HepG2 (cell line): ENCODE results near the gene NDE1. TPM values are rescaled to one million over a fixed set of nuclear protein-coding genes. Genes with fewer than 3 reads are reported as not detected.

Experiments
- ATAC-seq: fragments of 200-7000 bp; cut with Tn5 transposase; 3 replicates; pipeline ENCODE4 v1.9.1; 2020; ENCODE audit warnings: mild to moderate bottlenecking, moderate library complexity
- Bru-seq: library from RNA; stranded (reverse); fragments of 400-500 nt; gene quantifications from one replicate; lab custom pipeline; 2021; lab: Mats Ljungman, UMichigan
- BruChase-seq, 2 experiments: library from RNA; stranded (reverse); fragments of 400-500 nt; gene quantifications; one replicate each; lab custom pipeline; 2021; lab: Mats Ljungman, UMichigan
- BruUV-seq: library from RNA; stranded (reverse); fragments of 400-500 nt; replicated peaks from 2 replicates; lab custom pipeline; 2021; lab: Mats Ljungman, UMichigan
- CTCF ChIA-PET: fragments of 300-600 bp; formaldehyde crosslinking; extraction: SDS; loops from one replicate; lab custom pipeline; 2021; ENCODE audit warnings: low total read pairs, inconsistent platforms, low intra/inter-chr PET ratio; lab: Yijun Ruan, JAX
- POLR2A ChIA-PET: fragments of 350-600 bp; sonication (Branson Sonifier 250); formaldehyde crosslinking; loops from one replicate; lab custom pipeline; 2020; ENCODE audit warnings: antibody characterized with exemption, inconsistent platforms; lab: Yijun Ruan, JAX
- DNase-seq: peaks from one replicate; pipeline ENCODE4 v3.0.0-alpha.2; 2015; ENCODE audit warnings: low spot score
- FAIRE-seq: peaks from 3 replicates; lab custom pipeline; 2011; peaks lifted over from hg19 to GRCh38; lab: Jason Lieb, UNC
- H2AFZ ChIP-seq: one replicate; pipeline ENCODE4 v1.6.1; 2011; ENCODE audit warnings: low read length, inconsistent platforms
- H3K27ac ChIP-seq: fragments of 300-600 bp; 3 replicates; pipeline ENCODE4 v1.8.0; 2011; ENCODE audit warnings: mixed run types, mild to moderate bottlenecking, mixed read lengths, low read length, inconsistent platforms; ENCODE audit not compliant: insufficient read depth; ENCODE audit errors: extremely low read length
- H3K27me3 ChIP-seq, 2 experiments: fragments of 200-600 bp in 1 of 2; 2 replicates in 1 of 2; 3 replicates in 1 of 2; pipeline versions ENCODE4 v1.6.0 to v1.8.0; 2011; ENCODE audit warnings: low read length in 2 of 2, mild to moderate bottlenecking in 2 of 2, moderate library complexity in 2 of 2, inconsistent platforms in 1 of 2; ENCODE audit not compliant: insufficient read depth in 2 of 2, control insufficient read depth in 1 of 2
- H3K36me3 ChIP-seq, 2 experiments: fragments of 200-600 bp in 1 of 2; replicated peaks in 1 of 2; 2 replicates in 1 of 2; 3 replicates in 1 of 2; pipeline versions ENCODE4 v1.5.1 to v1.8.0; 2011; ENCODE audit warnings: low read length in 2 of 2, inconsistent platforms in 1 of 2; ENCODE audit not compliant: insufficient read depth in 2 of 2, control insufficient read depth in 1 of 2
- H3K4me1 ChIP-seq: 2 replicates; pipeline ENCODE4 v1.5.1; 2012; ENCODE audit warnings: low read length, inconsistent platforms; ENCODE audit not compliant: insufficient read depth
- H3K4me2 ChIP-seq: 2 replicates; pipeline ENCODE4 v1.6.0; 2011; ENCODE audit warnings: low read depth, low read length, inconsistent platforms
- H3K4me3 ChIP-seq, 3 experiments: fragments of 200-600 bp in 1 of 3; sonication (generic), shearing (Covaris generic) in 1 of 3; replicated peaks in 1 of 3; 2 replicates each; pipeline ENCODE4 v1.5.1; 2011 to 2016; ENCODE audit warnings: low read length in 3 of 3, inconsistent platforms in 2 of 3, low read depth in 2 of 3, mild to moderate bottlenecking in 2 of 3, control low read depth in 1 of 3, mixed read lengths in 1 of 3; ENCODE audit not compliant: insufficient read depth in 1 of 3
- H3K79me2 ChIP-seq: one replicate; pipeline ENCODE4 v1.6.1; 2011; ENCODE audit warnings: low read length, inconsistent platforms; ENCODE audit not compliant: insufficient read depth
- H3K9ac ChIP-seq: 2 replicates; pipeline ENCODE4 v1.6.0; 2011; ENCODE audit warnings: mild to moderate bottlenecking, low read depth, low read length, inconsistent platforms; ENCODE audit not compliant: insufficient read depth
- H3K9me3 ChIP-seq: 2 replicates; pipeline ENCODE4 v1.5.1; 2012; ENCODE audit warnings: mild to moderate bottlenecking, low read length
- H4K20me1 ChIP-seq: 2 replicates; pipeline ENCODE4 v1.6.0; 2011; ENCODE audit warnings: inconsistent platforms, mild to moderate bottlenecking, low read length, moderate library complexity; ENCODE audit not compliant: insufficient read depth
- GZF1 ChIP-seq: sonication (generic); formaldehyde crosslinking; IDR thresholded peaks from 2 replicates; pipeline ENCODE4 v1.5.1; 2020; ENCODE audit warnings: mild to moderate bottlenecking, missing genetic modification reagents
- KDM4B ChIP-seq: sonication (generic); formaldehyde crosslinking; IDR thresholded peaks from 2 replicates; pipeline ENCODE4 v1.4.0; 2020; ENCODE audit warnings: missing genetic modification reagents
- KLF12 ChIP-seq: sonication (generic); formaldehyde crosslinking; IDR thresholded peaks from 2 replicates; pipeline ENCODE4 v1.4.0; 2020; ENCODE audit warnings: missing genetic modification reagents, borderline replicate concordance
- MXD3 ChIP-seq: IDR thresholded peaks from 2 replicates; pipeline ENCODE4 v1.6.1; 2016; ENCODE audit warnings: mild to moderate bottlenecking, missing biosample characterization, missing genetic modification reagents
- POLR2AphosphoS5 ChIP-seq: IDR thresholded peaks from 2 replicates; pipeline ENCODE4 v1.6.1; 2012; ENCODE audit warnings: low read depth, low read length
- RXRB ChIP-seq: IDR thresholded peaks from 2 replicates; pipeline ENCODE4 v1.6.1; 2016; ENCODE audit warnings: borderline replicate concordance, missing genetic modification reagents, missing compliant biosample characterization
- SNAI1 ChIP-seq: sonication (generic); formaldehyde crosslinking; IDR thresholded peaks from 2 replicates; pipeline ENCODE4 v1.5.0; 2020; ENCODE audit warnings: mild to moderate bottlenecking, missing genetic modification reagents, borderline replicate concordance
- THAP9 ChIP-seq: sonication (generic); formaldehyde crosslinking; IDR thresholded peaks from 2 replicates; pipeline ENCODE4; 2020; ENCODE audit warnings: missing genetic modification reagents, mild to moderate bottlenecking, borderline replicate concordance
- THYN1 ChIP-seq: sonication (generic); formaldehyde crosslinking; IDR thresholded peaks from 2 replicates; pipeline ENCODE4 v1.8.1; 2023; ENCODE audit warnings: low read depth, mild to moderate bottlenecking, moderate library complexity, missing genetic modification reagents, borderline replicate concordance
- ZBTB25 ChIP-seq: IDR thresholded peaks from 2 replicates; pipeline ENCODE4 v1.6.1; 2018; ENCODE audit warnings: missing genetic modification reagents
- ZNF550 ChIP-seq: sonication (generic); formaldehyde crosslinking; IDR thresholded peaks from 2 replicates; pipeline ENCODE4 v1.4.0; 2020; ENCODE audit warnings: mild to moderate bottlenecking, missing genetic modification reagents, borderline replicate concordance
- ZNF891 ChIP-seq: sonication (generic); formaldehyde crosslinking; IDR thresholded peaks from 2 replicates; pipeline ENCODE4 v1.5.0; 2020; ENCODE audit warnings: mild to moderate bottlenecking, missing genetic modification reagents
- ZSCAN25 ChIP-seq: sonication (generic); formaldehyde crosslinking; IDR thresholded peaks from 2 replicates; pipeline ENCODE4 v1.8.0; 2022; ENCODE audit warnings: mild to moderate bottlenecking, missing genetic modification reagents
- WGBS: methylation state at CpG from one replicate; pipeline ENCODE4 v1.1.6; 2017; ENCODE audit warnings: low lambda C conversion rate; 5-methylcytosine and 5-hydroxymethylcytosine counted together
- in situ Hi-C: cut with HindIII; loops from 2 replicates; pipeline ENCODE4 v1.10.0; 2017; ENCODE audit warnings: low pct_unique_long_range_greater_than_20kb; ENCODE audit not compliant: extremely low pct_ligation_motif_present
- intact Hi-C: fragments of 100-400 bp; cut with micrococcal nuclease; formaldehyde crosslinking; loops from one replicate; pipeline ENCODE4 v1.10.0; 2022; ENCODE audit not compliant: unreplicated experiment
- long read RNA-seq, 2 experiments: library from RNA in 1 of 2; library from polyadenylated mRNA in 1 of 2; stranded (forward) in 1 of 2; unstranded in 1 of 2; transcript quantifications; one replicate each; pipeline ENCODE4 v2.0.0, GENCODE V29; 2019 to 2022
- polyA minus RNA-seq, 3 experiments: library from RNA; depleted of rRNA, polyadenylated mRNA; stranded (reverse); fragments of >200 nt; gene quantifications; 2 replicates each; pipeline ENCODE4 v1.2.3, GENCODE V29; 2011; ENCODE audit warnings: low replicate concordance in 1 of 3
- polyA plus RNA-seq, 8 experiments: library from polyadenylated mRNA; depleted of rRNA in 3 of 8; stranded (reverse) in 7 of 8; unstranded in 1 of 8; fragments of >200 nt; fragmentation: Illumina TruSeq in 4 of 8; extraction: Trizol in 4 of 8; gene quantifications; 2 replicates each; pipeline versions ENCODE4 v1.2.1 to v1.2.3, GENCODE V29; 2011 to 2016; ENCODE audit warnings: low read depth in 4 of 8, missing spikeins in 1 of 8, mixed read lengths in 1 of 8; ENCODE audit not compliant: insufficient read depth in 1 of 8
- total RNA-seq, 5 experiments: library from RNA; depleted of rRNA; stranded (reverse); fragments of >200 nt; fragmentation: Illumina TruSeq; extraction: Trizol; gene quantifications; 2 replicates each; pipeline ENCODE4 v1.2.3, GENCODE V29; 2016; ENCODE audit warnings: low read depth in 1 of 5

Gene NDE1
- 72.5 and 79.2 TPM in 2 replicates for total RNA-seq (2016; rRNA removed; fragmentation: Illumina TruSeq; extraction: Trizol)
- 47.5 and 49.3 TPM in 2 replicates for total RNA-seq (2016; cell fraction: cytosol; rRNA removed; fragmentation: Illumina TruSeq; extraction: Trizol; ENCODE audit: low read depth)
- total RNA-seq (2016; cell fraction: insoluble cytoplasmic fraction; rRNA removed; fragmentation: Illumina TruSeq; extraction: Trizol), result 69.0 and 72.8 TPM in 2 replicates
- total RNA-seq (2016; cell fraction: membrane; rRNA removed; fragmentation: Illumina TruSeq; extraction: Trizol), result 108 and 112 TPM in 2 replicates
- 36.9 and 40.9 TPM in 2 replicates for total RNA-seq (2016; cell fraction: nucleus; rRNA removed; fragmentation: Illumina TruSeq; extraction: Trizol)
- polyA plus RNA-seq (2011; rRNA removed), result 40.9 and 42.0 TPM in 2 replicates
- polyA plus RNA-seq (2011; cell fraction: cytosol; rRNA removed), result 55.5 and 55.6 TPM in 2 replicates
- polyA plus RNA-seq (2011; cell fraction: nucleus; rRNA removed), result 40.4 and 42.4 TPM in 2 replicates
- 51.9 and 69.8 TPM in 2 replicates for polyA plus RNA-seq (2012)
- polyA plus RNA-seq (2016; cell fraction: cytosol; fragmentation: Illumina TruSeq; extraction: Trizol; ENCODE audit: low read depth), result 33.1 and 37.3 TPM in 2 replicates
- polyA plus RNA-seq (2016; cell fraction: insoluble cytoplasmic fraction; fragmentation: Illumina TruSeq; extraction: Trizol; ENCODE audit: low read depth), result 63.0 and 67.7 TPM in 2 replicates
- 61.4 and 61.5 TPM in 2 replicates for polyA plus RNA-seq (2016; cell fraction: membrane; fragmentation: Illumina TruSeq; extraction: Trizol; ENCODE audit: low read depth)
- polyA plus RNA-seq (2016; cell fraction: nucleus; fragmentation: Illumina TruSeq; extraction: Trizol; ENCODE audit: insufficient read depth, low read depth), result 37.9 and 47.5 TPM in 2 replicates
- 26.4 and 52.5 TPM in 2 replicates for polyA minus RNA-seq (2011; rRNA and poly(A)+ RNA removed; ENCODE audit: low replicate concordance)
- 59.4 and 68.5 TPM in 2 replicates for polyA minus RNA-seq (2011; cell fraction: cytosol; rRNA and poly(A)+ RNA removed)
- polyA minus RNA-seq (2011; cell fraction: nucleus; rRNA and poly(A)+ RNA removed), result 57.7 and 67.5 TPM in 2 replicates
- percentile 63 among the genes with signal in this experiment for Bru-seq, nascent RNA
- BruChase-seq, experiment 1, labeled RNA remaining after a 6-hour chase, result percentile 72 among the genes with signal in this experiment
- percentile 68 among the genes with signal in this experiment for BruChase-seq, experiment 2, labeled RNA remaining after a 2-hour chase
- long read RNA-seq, experiment 1, partial matches to known transcripts, result 5 of 21 reads
- long read RNA-seq, experiment 1, other reads (novel, unspliced or antisense), result 12 of 21 reads
- long read RNA-seq, experiment 2, partial matches to known transcripts, result 8 of 43 reads
- long read RNA-seq, experiment 2, other reads (novel, unspliced or antisense), result 33 of 43 reads

- CTCF ChIA-PET, result no interaction called here
- Histone ChIP-seq H3K4me3 (peak within 1 kb of the TSS; percentile 88 to 100 (median 93)), H3K4me1 (peaks cover 70% of the 10 kb centered on the region), H3K4me2 (peak within 1 kb of the TSS; percentile 99), H3K9me3 (no peaks in the 10 kb centered on the region), H3K36me3 (peaks cover 1 to 3% of the 10 kb centered on the region in 2 experiments; a peak in 2 of 5 replicates), H2AFZ (no peak within 1 kb of the TSS), H3K27ac (peak within 1 kb of the TSS; percentile 74), H3K27me3 (peaks cover 0 to 6% of the 10 kb centered on the region in 2 experiments; a peak in 1 of 5 replicates), H3K9ac (peak within 1 kb of the TSS; percentile 95), H4K20me1 (peaks cover 8% of the 10 kb centered on the region; the same call in 1 of the 2 replicates), H3K79me2 (peaks cover 50% of the 10 kb centered on the region)
- no peak for FAIRE-seq
- in situ Hi-C loops, result no loop called here
- intact Hi-C loops, result loop anchor here (2.0 kb wide), 2 partner anchors 23 to 55 kb away; no protein-coding TSS in a partner anchor
- DNase-seq, result peak; percentile 93
- peak; percentile 99 for ATAC-seq
- POLR2A ChIA-PET, result interaction anchor here (1.2 kb wide), 1 partner anchor 22 kb away, joined by 4 read pairs; no protein-coding TSS in a partner anchor
- no TSS peak for BruUV-seq
- WGBS, result under 1% methylated on average over 34 of the region's 71 CpGs
- no peak; the same call in 1 of the 2 replicates for TF ChIP-seq POLR2AphosphoS5
- TF ChIP-seq THYN1, result no peak
- TF ChIP-seq ZNF891 (CRISPR knock-in tag), result no peak; the same call in 1 of the 2 replicates
- peak; percentile 71 for TF ChIP-seq KLF12 (CRISPR knock-in tag)
- TF ChIP-seq MXD3 (CRISPR knock-in tag), result peak; percentile 83
- no peak; the same call in 1 of the 2 replicates for TF ChIP-seq SNAI1 (CRISPR knock-in tag)
- TF ChIP-seq RXRB, result no peak
- 0 out of 2 replicates have a peak, but pooled peaks have one; percentile 27 for TF ChIP-seq THAP9 (CRISPR knock-in tag)
- TF ChIP-seq KDM4B (CRISPR knock-in tag), result peak; percentile 50; the same call in 1 of the 2 replicates
- TF ChIP-seq ZNF550 (CRISPR knock-in tag), result peak; percentile 83; the same call in 1 of the 2 replicates
- TF ChIP-seq ZBTB25 (CRISPR knock-in tag), result no peak
- TF ChIP-seq GZF1 (CRISPR knock-in tag), result peak; percentile 70; the same call in 1 of the 2 replicates
- peak; percentile 77; the same call in 1 of the 2 replicates for TF ChIP-seq ZSCAN25 (CRISPR knock-in tag)
Observed at GRCh38 chr16:15650019-15650697, at the start of gene NDE1. TSS of gene NDE1 (plus strand) at chr16:15650245. CDS start at chr16:15664779, 14,534 bp downstream.
